Mesendoderm (in vitro differentiated cells): ENCODE results near the gene TCF7L2.

Source experiments
- DNase-seq: peaks from one replicate; pipeline ENCODE4 v3.0.0; 2013
- H2AK5ac ChIP-seq: 2 replicates; pipeline ENCODE4 v1.6.1; 2013; ENCODE audit warnings: low read length, inconsistent platforms
- H2BK120ac ChIP-seq: 2 replicates; pipeline ENCODE4 v1.6.1; 2013; ENCODE audit warnings: low read depth, mild to moderate bottlenecking, low read length, moderate library complexity, mixed read lengths
- H2BK15ac ChIP-seq: replicated peaks from 2 replicates; pipeline ENCODE4 v1.6.1; 2013; ENCODE audit warnings: low read depth, mild to moderate bottlenecking, moderate library complexity
- H2BK5ac ChIP-seq: 2 replicates; pipeline ENCODE4 v1.6.1; 2013; ENCODE audit warnings: low read length, inconsistent platforms
- H3K18ac ChIP-seq: 2 replicates; pipeline ENCODE4 v1.6.1; 2013; ENCODE audit warnings: mild to moderate bottlenecking, low read length, mixed read lengths
- H3K23ac ChIP-seq: one replicate; pipeline ENCODE4 v1.6.1; 2013; ENCODE audit warnings: low read length
- H3K27ac ChIP-seq: 2 replicates; pipeline ENCODE4 v1.5.1; 2013; ENCODE audit warnings: low read depth, mild to moderate bottlenecking, inconsistent platforms, low read length, moderate library complexity
- H3K27me3 ChIP-seq: 2 replicates; pipeline ENCODE4 v1.6.1; 2013; ENCODE audit warnings: low read length, control low read depth, mild to moderate bottlenecking, inconsistent platforms; ENCODE audit not compliant: insufficient read depth, poor library complexity
- H3K36me3 ChIP-seq: 2 replicates; pipeline ENCODE4 v1.6.1; 2013; ENCODE audit warnings: low read length, inconsistent platforms; ENCODE audit not compliant: control insufficient read depth, insufficient read depth
- H3K4ac ChIP-seq: one replicate; pipeline ENCODE4 v1.6.1; 2013; ENCODE audit warnings: low read depth, mild to moderate bottlenecking, low read length, moderate library complexity
- H3K4me1 ChIP-seq: 2 replicates; pipeline ENCODE4 v1.6.1; 2013; ENCODE audit warnings: low read depth, low read length, inconsistent platforms; ENCODE audit not compliant: control insufficient read depth
- H3K4me2 ChIP-seq: 2 replicates; pipeline ENCODE4 v1.6.1; 2013; ENCODE audit warnings: low read length
- H3K4me3 ChIP-seq: 2 replicates; pipeline ENCODE4 v1.5.1; 2013; ENCODE audit warnings: mild to moderate bottlenecking, low read length
- H3K56ac ChIP-seq: one replicate; pipeline ENCODE4 v1.6.1; 2013; ENCODE audit warnings: low read length
- H3K79me1 ChIP-seq: 2 replicates; pipeline ENCODE4 v1.6.1; 2013; ENCODE audit warnings: low read length, inconsistent platforms
- H3K79me2 ChIP-seq: 2 replicates; pipeline ENCODE4 v1.6.1; 2013; ENCODE audit warnings: mild to moderate bottlenecking, low read length; ENCODE audit not compliant: control insufficient read depth, insufficient read depth
- H3K9ac ChIP-seq: 2 replicates; pipeline ENCODE4 v1.6.1; 2013; ENCODE audit warnings: low read length, inconsistent platforms
- H4K5ac ChIP-seq: one replicate; pipeline ENCODE4 v1.6.1; 2013; ENCODE audit warnings: low read length
- H4K8ac ChIP-seq: one replicate; pipeline ENCODE4 v1.6.1; 2013; ENCODE audit warnings: low read depth, mild to moderate bottlenecking, control low read depth, low read length, moderate library complexity
- WGBS: extraction: QIAGEN DNeasy Blood & Tissue Kit; methylation state at CpG from one replicate; pipeline ENCODE4 v1.1.7; 2013; ENCODE audit warnings: low lambda C conversion rate, missing lambda C conversion rate; ENCODE audit not compliant: insufficient coverage; ENCODE audit errors: extremely low coverage; 5-methylcytosine and 5-hydroxymethylcytosine counted together

TCF7L2 gene

DNA sequence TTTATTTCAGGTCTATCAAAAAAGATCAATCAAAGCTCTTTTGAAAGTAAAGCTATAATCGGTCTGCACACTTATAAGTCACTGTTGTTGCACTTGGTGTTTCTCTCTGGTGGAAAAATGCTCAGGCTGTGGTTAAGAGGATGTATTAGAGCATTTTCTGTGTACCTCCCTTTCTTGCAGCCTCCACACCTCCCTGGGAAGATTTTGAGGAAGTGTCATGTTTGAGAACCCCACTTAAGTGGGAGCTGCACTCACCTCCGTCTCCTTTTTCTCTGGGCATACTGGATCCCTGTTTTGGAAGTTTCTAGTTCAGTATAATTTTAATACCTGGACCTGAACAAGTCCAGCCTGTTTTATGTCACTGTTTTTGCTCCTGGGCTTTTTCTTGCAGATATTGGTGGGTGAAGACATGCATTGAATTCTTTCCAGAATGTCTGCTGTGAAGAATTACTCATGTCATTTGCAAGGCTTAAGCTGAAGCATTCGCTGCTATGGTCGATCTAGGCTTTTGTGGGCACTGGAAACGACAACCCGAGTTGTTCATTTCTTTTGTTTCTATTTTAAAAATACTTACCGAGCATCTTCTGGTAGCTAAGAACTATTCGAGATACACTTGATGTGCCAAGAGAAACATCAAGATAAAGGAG is 36.6 kb downstream of the TCF7L2 start:
- H3K9ac ChIP-seq, result no peak overlapping the region
- H2BK5ac ChIP-seq, result no peak overlapping the region
- H4K8ac ChIP-seq, result no peak overlapping the region
- H3K27ac ChIP-seq, result no peak overlapping the region
- DNase-seq, result peak; percentile 49
- no CpG with 5 or more reads among the region's 8 CpGs for WGBS
- H3K56ac ChIP-seq, result no peak overlapping the region
- no peaks in the 10 kb centered on the region for H3K36me3 ChIP-seq
- H2AK5ac ChIP-seq, result no peak overlapping the region
- H3K4me2 ChIP-seq, result no peak overlapping the region
- H2BK120ac ChIP-seq, result no peak overlapping the region
- no peak overlapping the region for H3K4ac ChIP-seq
- H4K5ac ChIP-seq, result no peak overlapping the region
- peaks cover 52% of the 10 kb centered on the region for H3K79me2 ChIP-seq
- peaks cover 5% of the 10 kb centered on the region for H3K4me1 ChIP-seq
- no peaks in the 10 kb centered on the region for H3K27me3 ChIP-seq
- no peak overlapping the region for H3K4me3 ChIP-seq
- H3K23ac ChIP-seq, result no peak overlapping the region
- H3K79me1 ChIP-seq, result peaks cover 19% of the 10 kb centered on the region
- H2BK15ac ChIP-seq, result no peak overlapping the region
- no peak overlapping the region for H3K18ac ChIP-seq

DNA sequence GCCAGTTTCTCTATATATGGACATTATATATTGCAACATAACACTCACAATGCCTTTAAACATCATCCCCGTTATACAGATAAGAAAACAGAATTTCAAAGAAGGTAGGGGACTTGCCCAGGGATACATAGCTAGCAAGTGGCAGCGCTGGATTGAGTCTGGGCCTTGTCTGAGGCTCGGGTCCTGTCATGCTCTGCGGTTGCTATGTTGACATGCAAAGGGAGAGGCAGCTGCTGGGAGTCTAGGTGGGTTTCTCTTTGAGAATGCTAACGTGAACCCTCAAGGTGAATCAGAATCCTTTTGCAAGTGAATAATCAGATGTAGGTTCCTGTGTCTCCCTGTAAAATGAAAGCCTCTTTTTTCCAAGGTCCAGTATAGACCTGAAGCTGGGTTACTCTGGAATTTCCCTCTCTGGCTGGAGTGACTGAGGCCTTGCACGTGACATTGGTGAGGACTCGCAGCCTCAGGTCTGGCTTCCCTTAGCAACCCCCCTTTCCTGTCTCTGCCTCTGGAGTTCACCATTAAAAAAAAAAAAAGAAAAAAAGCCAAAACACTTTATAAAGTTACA is 38.9 kb downstream of the TCF7L2 start:
- no peak overlapping the region for H3K18ac ChIP-seq
- DNase-seq, result peak; percentile 60
- H3K23ac ChIP-seq, result no peak overlapping the region
- H3K4ac ChIP-seq, result no peak overlapping the region
- no peak overlapping the region for H3K27ac ChIP-seq
- peaks cover 20% of the 10 kb centered on the region for H3K79me1 ChIP-seq
- no peak overlapping the region for H4K5ac ChIP-seq
- H3K36me3 ChIP-seq, result no peaks in the 10 kb centered on the region
- H3K4me2 ChIP-seq, result no peak overlapping the region
- WGBS, result no CpG with 5 or more reads among the region's 7 CpGs
- peaks cover 42% of the 10 kb centered on the region for H3K79me2 ChIP-seq
- no peak overlapping the region for H2BK15ac ChIP-seq
- H4K8ac ChIP-seq, result no peak overlapping the region
- no peaks in the 10 kb centered on the region for H3K27me3 ChIP-seq
- no peak overlapping the region for H2BK5ac ChIP-seq
- no peak overlapping the region for H2AK5ac ChIP-seq
- peaks cover 5% of the 10 kb centered on the region for H3K4me1 ChIP-seq
- no peak overlapping the region for H3K56ac ChIP-seq
- H3K4me3 ChIP-seq, result no peak overlapping the region
- no peak overlapping the region for H2BK120ac ChIP-seq
- H3K9ac ChIP-seq, result no peak overlapping the region

DNA sequence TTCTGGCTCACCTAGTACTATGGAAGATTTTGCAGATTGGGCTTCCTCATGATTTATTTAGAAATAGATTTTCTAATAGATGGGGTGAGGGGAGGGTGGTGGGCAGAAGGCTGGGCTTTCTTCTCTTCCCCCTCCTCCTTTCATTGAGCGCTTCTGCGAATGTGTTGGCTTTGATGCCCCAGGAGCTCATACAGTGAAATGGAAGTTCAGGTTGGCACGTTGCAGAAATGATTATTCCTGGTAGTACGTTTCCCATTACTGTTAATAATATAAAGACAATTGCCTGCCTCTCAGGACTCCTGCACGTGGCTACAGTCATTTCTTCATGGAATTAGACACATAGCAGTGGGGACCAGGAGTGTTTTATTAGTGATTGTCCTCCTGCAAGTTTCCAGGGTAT is 39.8 kb downstream of the TCF7L2 start:
- Histone ChIP-seq H3K9ac (no peak overlapping the region), H3K27ac (no peak overlapping the region)

DNA sequence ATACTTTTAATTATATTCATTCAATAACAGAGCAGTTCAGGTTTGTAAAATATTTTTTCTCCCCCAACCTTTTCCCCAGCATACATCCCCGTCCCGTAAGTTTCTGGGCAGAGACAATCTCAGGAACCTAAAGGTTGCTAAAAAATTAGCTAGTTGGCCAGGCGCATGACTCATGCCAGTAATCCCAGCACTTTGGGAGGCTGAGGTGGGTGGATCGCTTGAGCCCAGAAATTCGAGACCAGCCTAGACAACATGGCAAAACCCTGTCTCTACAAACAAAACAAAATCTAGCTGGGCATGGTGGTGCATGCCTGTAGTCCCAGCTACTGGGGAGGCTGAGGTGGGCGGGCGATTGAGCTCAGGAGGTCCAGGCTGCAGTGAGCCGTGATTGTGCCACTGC is 40.2 kb downstream of the TCF7L2 start:
- Histone ChIP-seq H3K56ac (no peak overlapping the region), H3K9ac (no peak overlapping the region), H3K18ac (no peak overlapping the region), H3K23ac (no peak overlapping the region), H3K79me1 (peaks cover 20% of the 10 kb centered on the region), H3K4me2 (no peak overlapping the region), H2AK5ac (no peak overlapping the region), H4K8ac (no peak overlapping the region), H3K4ac (no peak overlapping the region), H3K27me3 (no peaks in the 10 kb centered on the region), H3K27ac (no peak overlapping the region), H2BK120ac (no peak overlapping the region), H3K79me2 (peaks cover 37% of the 10 kb centered on the region), H3K4me3 (no peak overlapping the region), H2BK5ac (no peak overlapping the region), H2BK15ac (no peak overlapping the region), H3K36me3 (no peaks in the 10 kb centered on the region), H3K4me1 (peaks cover 5% of the 10 kb centered on the region), H4K5ac (no peak overlapping the region)
- DNase-seq, result peak; percentile 45
- WGBS, result no CpG with 5 or more reads among the region's 8 CpGs

More for the DNA sequence above, 39.8 kb downstream of the TCF7L2 start:
- DNase-seq, result no peak
- Histone ChIP-seq H3K18ac (no peak overlapping the region), H3K4me2 (no peak overlapping the region), H4K8ac (no peak overlapping the region), H2BK5ac (no peak overlapping the region), H3K27me3 (no peaks in the 10 kb centered on the region), H3K4me3 (no peak overlapping the region), H2AK5ac (no peak overlapping the region), H4K5ac (no peak overlapping the region), H3K36me3 (no peaks in the 10 kb centered on the region), H2BK120ac (no peak overlapping the region), H3K56ac (no peak overlapping the region), H3K23ac (no peak overlapping the region), H3K79me1 (peaks cover 20% of the 10 kb centered on the region), H3K79me2 (peaks cover 34% of the 10 kb centered on the region), H3K4me1 (peaks cover 5% of the 10 kb centered on the region), H2BK15ac (no peak overlapping the region), H3K4ac (no peak overlapping the region)
- WGBS, result no CpG with 5 or more reads among the region's 5 CpGs

DNA sequence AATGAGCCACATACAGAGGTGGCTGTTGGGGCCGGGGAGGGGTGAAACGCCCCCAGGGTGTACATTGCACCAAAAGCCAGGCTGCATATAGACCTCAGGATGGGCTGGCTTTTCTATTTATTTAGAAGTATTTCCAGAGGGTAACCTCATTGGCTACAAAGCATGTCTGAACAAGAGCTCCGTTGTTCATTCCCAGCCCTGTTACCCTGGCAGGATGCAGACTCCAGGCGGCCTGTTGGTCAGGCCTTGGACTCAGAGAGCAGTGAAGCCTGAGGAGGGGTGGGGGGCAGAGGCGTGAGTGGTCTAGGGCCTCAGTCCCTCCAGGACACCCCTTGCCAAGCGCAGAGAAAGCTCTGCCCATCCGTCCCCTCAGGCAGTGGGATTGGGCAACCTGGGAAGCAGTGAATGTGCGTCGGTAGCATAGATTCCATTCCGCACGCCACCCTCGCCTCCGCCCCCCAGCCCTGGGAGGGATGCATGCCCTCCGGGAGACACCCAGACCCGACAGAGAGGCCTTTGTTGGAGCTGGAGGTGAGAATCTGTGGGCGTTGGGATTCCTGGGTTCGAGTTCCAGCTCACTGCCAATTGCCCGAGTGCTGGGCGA is 41.9 kb downstream of the TCF7L2 start:
- no peak overlapping the region for H3K27ac ChIP-seq

More for the DNA sequence above, 41.9 kb downstream of the TCF7L2 start:
- H2BK120ac ChIP-seq, result no peak overlapping the region
- H3K36me3 ChIP-seq, result no peaks in the 10 kb centered on the region
- H3K4ac ChIP-seq, result no peak overlapping the region
- H3K18ac ChIP-seq, result no peak overlapping the region
- no peak overlapping the region for H3K4me3 ChIP-seq
- H3K27me3 ChIP-seq, result no peaks in the 10 kb centered on the region
- WGBS, result no CpG with 5 or more reads among the region's 19 CpGs
- H3K56ac ChIP-seq, result no peak overlapping the region
- no peak overlapping the region for H3K23ac ChIP-seq
- H4K5ac ChIP-seq, result no peak overlapping the region
- H2AK5ac ChIP-seq, result no peak overlapping the region
- no peak for DNase-seq
- peaks cover 38% of the 10 kb centered on the region for H3K79me2 ChIP-seq
- peaks cover 20% of the 10 kb centered on the region for H3K79me1 ChIP-seq
- H3K4me2 ChIP-seq, result no peak overlapping the region
- no peak overlapping the region for H3K9ac ChIP-seq
- H3K4me1 ChIP-seq, result no peaks in the 10 kb centered on the region
- H4K8ac ChIP-seq, result no peak overlapping the region
- H2BK15ac ChIP-seq, result no peak overlapping the region
- no peak overlapping the region for H2BK5ac ChIP-seq
